Pancreas (tissue), 10 donors: ENCODE data around the gene CAPN14. TPM values are rescaled to one million over a fixed set of nuclear protein-coding genes. Genes with fewer than 3 reads are reported as not detected.

Source experiments
- ATAC-seq, 4 donors: fragments of 200-7000 bp; cut with Tn5 transposase; one replicate each; pipeline versions ENCODE4 v1.8.0 to v1.9.1; 2020; ENCODE audit warnings: mild to moderate bottlenecking in 4 of 4, moderate library complexity in 4 of 4
- DNase-seq, 6 donors: peaks; one replicate each; pipeline ENCODE4 v3.0.0-alpha.2; 2020
- FAIRE-seq: peaks from 2 replicates; lab custom pipeline; 2012; peaks lifted over from hg19 to GRCh38; lab: Jason Lieb, UNC
- H3K27ac ChIP-seq, 4 donors: fragments of 200-600 bp; sonication (generic); 1 replicate in 3 of 4; 2 replicates in 1 of 4; pipeline versions ENCODE4 v1.5.0 to v1.8.0; 2020
- H3K27me3 ChIP-seq, 4 donors: fragments of 200-600 bp; one replicate each; pipeline ENCODE4 v1.8.0; 2021
- H3K36me3 ChIP-seq, 3 donors: fragments of 200-600 bp; sonication (generic) in 1 of 3; one replicate each; pipeline versions ENCODE4 v1.5.0 to v1.8.0; 2020 to 2021
- H3K4me1 ChIP-seq, 3 donors: fragments of 200-600 bp; one replicate each; pipeline ENCODE4 v1.8.0; 2021
- H3K4me3 ChIP-seq, 4 donors: fragments of 200-600 bp; sonication (generic) in 2 of 4; one replicate each; pipeline versions ENCODE4 v1.5.0 to v1.8.0; 2020 to 2021
- H3K9me3 ChIP-seq, 4 donors: fragments of 200-600 bp; one replicate each; pipeline ENCODE4 v1.8.0; 2021
- WGBS, 2 donors: extraction: QIAGEN DNeasy Blood & Tissue Kit; methylation state at CpG; one replicate each; pipeline ENCODE4 v1.1.7; 2013; 5-methylcytosine and 5-hydroxymethylcytosine counted together
- intact Hi-C, 3 donors: fragments of 100-400 bp; cut with DNase I; formaldehyde crosslinking; loops; one replicate each; pipeline versions ENCODE4 v1.11.1 to v1.14.2; 2022
- polyA plus RNA-seq, 2 donors: library from polyadenylated mRNA; stranded (reverse); fragments of 200-250 nt; gene quantifications; one replicate each; pipeline ENCODE4 v1.2.3, GENCODE V29; 2013
- total RNA-seq, 6 donors: library from RNA; stranded (reverse); fragmentation: NEBNext Ultra II Directional in 4 of 6; extraction: Animal tissue kit (Norgen Biotek cat#: 25700) in 4 of 6; gene quantifications; one replicate each; pipeline versions ENCODE4 v1.2.1 to v1.2.4, GENCODE V29; 2021 to 2023
- TF ChIP-seq, protein P1 (sequence below), 4 donors: fragments of 200-600 bp; sonication (generic) in 3 of 4; IDR thresholded peaks; one replicate each; pipeline versions ENCODE4 v1.5.0 to v1.8.0; 2021; ENCODE audit warnings: antibody characterized with exemption in 4 of 4
- donor health status: healthy with polysubstance abuse.
- donor health status: DM: no; HTN: no; CAD: no; lungs with moderate emphysema.
- donor health status: DM: no; HTN: no; CAD: no.
- donor health status: control.
- donor health status: control.
- donor health status: Bipolar disorder and iron deficiency.
- donor health status: DM: yes; HTN: yes; CAD: no.
- donor health status: DM: no; HTN: no; CAD: no.
- donor health status: DM: no; HTN: no; CAD: no.
- donor health status: DM: yes; HTN: yes; CAD: no.

CAPN14 gene, protein sequence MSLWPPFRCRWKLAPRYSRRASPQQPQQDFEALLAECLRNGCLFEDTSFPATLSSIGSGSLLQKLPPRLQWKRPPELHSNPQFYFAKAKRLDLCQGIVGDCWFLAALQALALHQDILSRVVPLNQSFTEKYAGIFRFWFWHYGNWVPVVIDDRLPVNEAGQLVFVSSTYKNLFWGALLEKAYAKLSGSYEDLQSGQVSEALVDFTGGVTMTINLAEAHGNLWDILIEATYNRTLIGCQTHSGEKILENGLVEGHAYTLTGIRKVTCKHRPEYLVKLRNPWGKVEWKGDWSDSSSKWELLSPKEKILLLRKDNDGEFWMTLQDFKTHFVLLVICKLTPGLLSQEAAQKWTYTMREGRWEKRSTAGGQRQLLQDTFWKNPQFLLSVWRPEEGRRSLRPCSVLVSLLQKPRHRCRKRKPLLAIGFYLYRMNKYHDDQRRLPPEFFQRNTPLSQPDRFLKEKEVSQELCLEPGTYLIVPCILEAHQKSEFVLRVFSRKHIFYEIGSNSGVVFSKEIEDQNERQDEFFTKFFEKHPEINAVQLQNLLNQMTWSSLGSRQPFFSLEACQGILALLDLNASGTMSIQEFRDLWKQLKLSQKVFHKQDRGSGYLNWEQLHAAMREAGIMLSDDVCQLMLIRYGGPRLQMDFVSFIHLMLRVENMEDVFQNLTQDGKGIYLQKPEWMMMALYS
- total RNA-seq (under 1 TPM in 1 of 6 donors, not detected in 5; 0.06 TPM), polyA plus RNA-seq (under 1 TPM; 0.07 to 0.08 TPM)

DNA sequence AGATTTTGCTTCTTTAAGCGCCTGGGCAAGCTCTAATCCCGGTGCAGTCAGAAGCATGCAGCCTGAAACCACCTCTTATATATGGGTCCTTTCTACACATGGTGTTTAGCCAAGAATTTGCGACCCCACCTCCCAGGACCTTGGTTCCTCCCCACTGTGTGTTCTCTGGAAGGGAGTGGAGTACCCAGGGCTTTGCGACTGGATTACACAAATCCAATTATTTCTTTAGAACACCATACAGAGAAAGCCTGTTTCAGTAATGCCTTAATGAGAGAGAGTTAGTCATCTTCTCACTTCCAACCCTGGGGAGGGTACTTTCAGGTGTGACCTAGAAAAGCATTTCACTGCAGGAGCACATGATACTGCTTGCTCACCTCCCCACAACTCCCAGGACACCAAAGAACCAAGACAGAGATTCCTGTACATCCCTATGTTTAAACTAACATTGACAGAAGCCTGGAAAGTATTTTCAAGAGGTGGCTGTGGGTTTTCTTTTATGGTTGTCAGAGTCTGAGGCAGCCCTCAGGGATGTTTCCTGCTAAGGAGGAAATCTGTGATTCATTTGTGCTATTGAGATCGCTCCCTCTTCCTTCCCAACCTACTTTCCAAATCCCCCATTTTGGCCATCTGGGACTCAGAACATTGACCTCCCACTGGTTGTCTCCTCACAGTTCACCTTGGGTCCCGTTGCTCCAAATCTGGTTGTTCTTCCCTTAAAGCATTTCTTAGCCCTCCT is at the start of gene CAPN14:
TSS of gene CAPN14 (minus strand) at position 51 of the 736 bp plus-strand sequence. CDS start 12,068 bp downstream, outside the sequence.
- Histone ChIP-seq H3K9me3 (no peaks in the 10 kb centered on the region), H3K4me1 (no peaks in the 10 kb centered on the region), H3K4me3 (no peak within 1 kb of the TSS), H3K27ac (no peak within 1 kb of the TSS), H3K27me3 (no peaks in the 10 kb centered on the region), H3K36me3 (no peaks in the 10 kb centered on the region)
- intact Hi-C loops: no loop called here
- TF ChIP-seq, protein P1, sequence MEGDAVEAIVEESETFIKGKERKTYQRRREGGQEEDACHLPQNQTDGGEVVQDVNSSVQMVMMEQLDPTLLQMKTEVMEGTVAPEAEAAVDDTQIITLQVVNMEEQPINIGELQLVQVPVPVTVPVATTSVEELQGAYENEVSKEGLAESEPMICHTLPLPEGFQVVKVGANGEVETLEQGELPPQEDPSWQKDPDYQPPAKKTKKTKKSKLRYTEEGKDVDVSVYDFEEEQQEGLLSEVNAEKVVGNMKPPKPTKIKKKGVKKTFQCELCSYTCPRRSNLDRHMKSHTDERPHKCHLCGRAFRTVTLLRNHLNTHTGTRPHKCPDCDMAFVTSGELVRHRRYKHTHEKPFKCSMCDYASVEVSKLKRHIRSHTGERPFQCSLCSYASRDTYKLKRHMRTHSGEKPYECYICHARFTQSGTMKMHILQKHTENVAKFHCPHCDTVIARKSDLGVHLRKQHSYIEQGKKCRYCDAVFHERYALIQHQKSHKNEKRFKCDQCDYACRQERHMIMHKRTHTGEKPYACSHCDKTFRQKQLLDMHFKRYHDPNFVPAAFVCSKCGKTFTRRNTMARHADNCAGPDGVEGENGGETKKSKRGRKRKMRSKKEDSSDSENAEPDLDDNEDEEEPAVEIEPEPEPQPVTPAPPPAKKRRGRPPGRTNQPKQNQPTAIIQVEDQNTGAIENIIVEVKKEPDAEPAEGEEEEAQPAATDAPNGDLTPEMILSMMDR (IDR thresholded peaks at IDR 0.05): no peak
- ATAC-seq (no peak), FAIRE-seq (no peak), DNase-seq (no peak)
- WGBS, 2 donors: 61 to 77% methylated on average over 6 of the region's 6 CpGs

- intact Hi-C loops: no loop called here
- no peaks in the 10 kb centered on the region for H3K9me3 ChIP-seq
- FAIRE-seq (no peak), ATAC-seq (no peak), DNase-seq (no peak)
- no peak overlapping the region for H3K4me3 ChIP-seq
- H3K27ac ChIP-seq: no peak overlapping the region
- no peaks in the 10 kb centered on the region for H3K36me3 ChIP-seq
- WGBS, 2 donors: 68 to 70% methylated on average over 6 of the region's 6 CpGs
- H3K27me3 ChIP-seq: no peaks in the 10 kb centered on the region
- TF ChIP-seq, protein P1 (IDR thresholded peaks at IDR 0.05): no peak
- H3K4me1 ChIP-seq: no peaks in the 10 kb centered on the region
Measured at GRCh38 chr2:31266804-31267203, 49.5 kb upstream of the CAPN14 start.

- TF ChIP-seq, protein P1 (IDR thresholded peaks at IDR 0.05): no peak
- intact Hi-C loops: no loop called here
- Histone ChIP-seq H3K9me3 (no peaks in the 10 kb centered on the region), H3K4me1 (no peaks in the 10 kb centered on the region), H3K36me3 (no peaks in the 10 kb centered on the region), H3K27ac (no peak overlapping the region), H3K4me3 (no peak overlapping the region), H3K27me3 (no peaks in the 10 kb centered on the region)
- FAIRE-seq: no peak
- ATAC-seq: no peak
- 78 to 86% methylated on average over 6 of the region's 6 CpGs for WGBS, 2 donors
- DNase-seq: no peak
Measured at GRCh38 chr2:31265234-31265633, 47.9 kb upstream of the CAPN14 start.

GRCh38 chr2:31263636-31264190 is 46.4 kb upstream of the CAPN14 start:
- DNase-seq: no peak
- H3K4me1 ChIP-seq: no peaks in the 10 kb centered on the region
- H3K27me3 ChIP-seq: no peaks in the 10 kb centered on the region
- FAIRE-seq: no peak
- TF ChIP-seq, protein P1 (IDR thresholded peaks at IDR 0.05): no peak
- H3K27ac ChIP-seq: no peak overlapping the region
- no peaks in the 10 kb centered on the region for H3K36me3 ChIP-seq
- WGBS, 2 donors: 80 to 90% methylated on average over 3 of the region's 3 CpGs
- H3K4me3 ChIP-seq: no peak overlapping the region
- H3K9me3 ChIP-seq: no peaks in the 10 kb centered on the region
- intact Hi-C loops: no loop called here
- ATAC-seq: no peak
